GM23338 (cell line): ENCODE results near the gene ACAD8. TPM values are rescaled to one million over a fixed set of nuclear protein-coding genes. Genes with fewer than 3 reads are reported as not detected.

Source experiments
- ATAC-seq: fragments of 200-7000 bp; cut with Tn5 transposase; 3 replicates; pipeline ENCODE4 v1.9.1; 2020
- DNase-seq: peaks from one replicate; pipeline ENCODE4 v3.0.0-alpha.2; 2015; ENCODE audit warnings: low spot score
- H2AFZ ChIP-seq: fragments of 200-600 bp; sonication (generic); 2 replicates; pipeline ENCODE4 v1.8.0; 2016; ENCODE audit warnings: antibody characterized with exemption, mild to moderate bottlenecking, moderate library complexity
- H3F3A ChIP-seq: fragments of 200-600 bp; sonication (generic); replicated peaks from 2 replicates; pipeline ENCODE4 v1.8.0; 2017; ENCODE audit warnings: antibody characterized with exemption, mixed run types, low read depth
- H3K27ac ChIP-seq: fragments of 200-600 bp; sonication (generic); 2 replicates; pipeline ENCODE4 v1.6.1; 2016; ENCODE audit warnings: low read depth
- H3K27me3 ChIP-seq: fragments of 200-600 bp; sonication (generic); 2 replicates; pipeline ENCODE4 v1.8.0; 2016; ENCODE audit warnings: mild to moderate bottlenecking, mixed run types, moderate library complexity; ENCODE audit not compliant: insufficient read depth
- H3K36me3 ChIP-seq: fragments of 200-600 bp; sonication (generic); 2 replicates; pipeline ENCODE4 v1.8.0; 2016; ENCODE audit warnings: mild to moderate bottlenecking; ENCODE audit not compliant: insufficient read depth
- H3K4me1 ChIP-seq: fragments of 200-600 bp; sonication (generic); 2 replicates; pipeline ENCODE4 v1.8.0; 2016; ENCODE audit warnings: mild to moderate bottlenecking, moderate library complexity; ENCODE audit not compliant: insufficient read depth
- H3K4me2 ChIP-seq: fragments of 200-600 bp; sonication (generic); 2 replicates; pipeline ENCODE4 v1.7.1; 2017; ENCODE audit warnings: mixed run types
- H3K4me3 ChIP-seq: fragments of 200-600 bp; sonication (generic); 2 replicates; pipeline ENCODE4 v1.6.1; 2016; ENCODE audit warnings: mixed run types
- H3K79me2 ChIP-seq: fragments of 200-600 bp; sonication (generic); replicated peaks from 2 replicates; pipeline ENCODE4 v1.8.0; 2017; ENCODE audit warnings: mild to moderate bottlenecking; ENCODE audit not compliant: insufficient read depth
- H3K9me2 ChIP-seq: fragments of 200-600 bp; sonication (generic); 2 replicates; pipeline ENCODE4 v1.8.0; 2017; ENCODE audit not compliant: insufficient read depth
- H4K20me1 ChIP-seq: fragments of 200-600 bp; sonication (generic); replicated peaks from 2 replicates; pipeline ENCODE4 v1.8.0; 2017; ENCODE audit warnings: mild to moderate bottlenecking; ENCODE audit not compliant: insufficient read depth
- H3K27ac Mint-ChIP-seq: 2 replicates; pipeline ENCODE4 v1.8.0; 2020; ENCODE audit warnings: inconsistent platforms, mild to moderate bottlenecking, moderate library complexity, mixed read lengths
- H3K27me3 Mint-ChIP-seq: 3 replicates; pipeline ENCODE4 v1.8.0; 2022; ENCODE audit warnings: low read depth, mild to moderate bottlenecking, moderate library complexity, mixed read lengths, inconsistent platforms; ENCODE audit not compliant: insufficient read depth, poor library complexity
- H3K36me3 Mint-ChIP-seq: 3 replicates; pipeline ENCODE4 v1.8.0; 2021; ENCODE audit warnings: low read depth, mild to moderate bottlenecking, inconsistent platforms, moderate library complexity, mixed read lengths
- H3K4me1 Mint-ChIP-seq: 3 replicates; pipeline ENCODE4 v1.8.0; 2020; ENCODE audit warnings: mild to moderate bottlenecking, inconsistent platforms, mixed read lengths
- H3K4me3 Mint-ChIP-seq: 3 replicates; pipeline ENCODE4 v1.8.0; 2021; ENCODE audit warnings: moderate library complexity, mild to moderate bottlenecking, inconsistent platforms, mixed read lengths
- H3K9me3 Mint-ChIP-seq: 3 replicates; pipeline ENCODE4 v1.8.0; 2020; ENCODE audit warnings: moderate library complexity, mild to moderate bottlenecking, inconsistent platforms, mixed read lengths
- CREB1 ChIP-seq: fragments of 250-450 bp; sonication (Bioruptor Pico); IDR thresholded peaks from 2 replicates; pipeline ENCODE4 v1.5.0; 2020; ENCODE audit warnings: low read depth, mild to moderate bottlenecking, moderate library complexity
- CTCF ChIP-seq, 2 experiments: fragments of 200-600 bp in 1 of 2; sonication (generic) in 1 of 2; conservative IDR thresholded peaks; 2 replicates each; pipeline versions ENCODE4 v1.5.1 to v1.6.1; 2016 to 2017; ENCODE audit warnings: antibody characterized with exemption in 2 of 2, low read depth in 2 of 2, mild to moderate bottlenecking in 2 of 2, moderate library complexity in 1 of 2
- ETS1 ChIP-seq: IDR thresholded peaks from 2 replicates; pipeline ENCODE4 v1.6.1; 2016; ENCODE audit warnings: antibody characterized with exemption
- EZH2 ChIP-seq: fragments of 200-600 bp; sonication (generic); IDR thresholded peaks from one replicate; pipeline ENCODE4 v1.8.0; 2017; ENCODE audit warnings: antibody characterized with exemption, mild to moderate bottlenecking, low read depth; ENCODE audit not compliant: unreplicated experiment
- EZH2phosphoT487 ChIP-seq: fragments of 200-600 bp; sonication (generic); IDR thresholded peaks from one replicate; pipeline ENCODE4 v1.8.1; 2018; ENCODE audit warnings: antibody characterized with exemption; ENCODE audit not compliant: unreplicated experiment
- JUNB ChIP-seq: IDR thresholded peaks from one replicate; pipeline ENCODE4 v1.6.1; 2016; ENCODE audit warnings: antibody characterized with exemption; ENCODE audit not compliant: unreplicated experiment
- NANOG ChIP-seq: IDR thresholded peaks from 2 replicates; pipeline ENCODE4 v1.6.1; 2016; ENCODE audit warnings: antibody characterized with exemption, borderline replicate concordance
- POLR2AphosphoS5 ChIP-seq: IDR thresholded peaks from 2 replicates; pipeline ENCODE4 v1.6.1; 2016; ENCODE audit warnings: antibody characterized with exemption, low read depth
- REST ChIP-seq: IDR thresholded peaks from one replicate; pipeline ENCODE4 v1.6.1; 2018; ENCODE audit warnings: antibody characterized with exemption; ENCODE audit not compliant: unreplicated experiment
- STAT1 ChIP-seq: IDR thresholded peaks from one replicate; pipeline ENCODE4 v1.6.1; 2016; ENCODE audit warnings: antibody characterized with exemption; ENCODE audit not compliant: unreplicated experiment
- ZNF114 ChIP-seq: fragments of 250-450 bp; sonication (Bioruptor Pico); IDR thresholded peaks from 2 replicates; pipeline ENCODE4 v1.5.0; 2020; ENCODE audit warnings: mild to moderate bottlenecking, moderate library complexity
- ZNF331 ChIP-seq: fragments of 250-450 bp; sonication (Bioruptor Pico); IDR thresholded peaks from 2 replicates; pipeline ENCODE4 v1.5.0; 2020; ENCODE audit warnings: low read depth, mild to moderate bottlenecking, moderate library complexity
- ZNF462 ChIP-seq: fragments of 250-450 bp; sonication (Bioruptor Pico); IDR thresholded peaks from 2 replicates; pipeline ENCODE4 v1.5.0; 2020; ENCODE audit warnings: mild to moderate bottlenecking, moderate library complexity
- polyA plus RNA-seq: library from polyadenylated mRNA; unstranded; fragments of >200 nt; fragmentation: Nextera tagmentation; extraction: Ambion mirVana; gene quantifications from 2 replicates; pipeline ENCODE4 v1.2.1, GENCODE V29; 2016
- total RNA-seq: library from RNA; depleted of rRNA; stranded (reverse); fragments of >200 nt; shearing (Covaris generic); gene quantifications from 2 replicates; pipeline ENCODE4 v1.2.3, GENCODE V29; 2014

ACAD8 gene
- total and polyA plus RNA-seq, 2 experiments from 2014 or later: 43.2 to 65.4 TPM

- no peaks in the 10 kb centered on the region for H3K36me3 Mint-ChIP-seq
- DNase-seq: no peak
- Histone ChIP-seq H3K9me2 (no peaks in the 10 kb centered on the region), H3K4me3 (no peak overlapping the region), H4K20me1 (peaks cover 16% of the 10 kb centered on the region), H2AFZ (no peak overlapping the region), H3K4me1 (peaks cover 6% of the 10 kb centered on the region; the same call in 1 of the 2 replicates), H3K79me2 (peaks cover 40% of the 10 kb centered on the region), H3F3A (0 out of 2 replicates have a peak, but pooled peaks cover 2% of the 10 kb centered on the region), H3K4me2 (no peak overlapping the region), H3K27me3 (peaks cover 13% of the 10 kb centered on the region; the same call in 1 of the 2 replicates), H3K36me3 (no peaks in the 10 kb centered on the region), H3K27ac (no peak overlapping the region)
- H3K27ac Mint-ChIP-seq: no peak overlapping the region
- H3K4me1 Mint-ChIP-seq: peaks cover 15% of the 10 kb centered on the region
- peaks cover 11% of the 10 kb centered on the region for H3K27me3 Mint-ChIP-seq
- no peaks in the 10 kb centered on the region for H3K9me3 Mint-ChIP-seq
- H3K4me3 Mint-ChIP-seq: no peak overlapping the region
- TF ChIP-seq JUNB (no peak), CTCF (conservative IDR thresholded peaks at IDR 0.05; ENCODE audit: low read depth in 2 of 2) (no peak), ZNF462 (CRISPR knock-in tag) (no peak), STAT1 (no peak), ETS1 (no peak), ZNF114 (CRISPR knock-in tag) (no peak), CREB1 (no peak), EZH2 (no peak), POLR2AphosphoS5 (no peak), ZNF331 (CRISPR knock-in tag) (no peak), NANOG (no peak), REST (no peak), EZH2phosphoT487 (no peak)
- no peak for ATAC-seq
Measured at GRCh38 chr11:134229126-134229790, 24.1 kb upstream of the ACAD8 start.
